HEK293 (cell line): ENCODE measurements around the gene NEXN.

Experiments used
- CTCF ChIA-PET: fragments of 350-600 bp; formaldehyde crosslinking; extraction: SDS; loops from one replicate; lab custom pipeline; 2021; ENCODE audit warnings: antibody characterized with exemption; lab: Yijun Ruan, JAX
- POLR2A ChIA-PET: fragments of 300-600 bp; formaldehyde crosslinking; extraction: SDS; loops from one replicate; lab custom pipeline; 2020; ENCODE audit warnings: antibody characterized with exemption, inconsistent platforms; lab: Yijun Ruan, JAX
- H3K27ac ChIP-seq: fragments of 200-500 bp; sonication (Bioruptor generic); 2 replicates; pipeline ENCODE4 v1.5.1; 2014; ENCODE audit warnings: low read depth, low read length, control low read depth, inconsistent platforms; ENCODE audit errors: extremely low read depth
- H3K36me3 ChIP-seq, 2 experiments: fragments of 200-500 bp in 1 of 2; sonication (Bioruptor generic) in 1 of 2; 1 replicate in 1 of 2; 2 replicates in 1 of 2; pipeline ENCODE4 v1.5.1; 2014 to 2017; ENCODE audit warnings: inconsistent platforms in 2 of 2, low read length in 2 of 2; ENCODE audit not compliant: control insufficient read depth in 2 of 2, insufficient read depth in 1 of 2
- H3K4me1 ChIP-seq: fragments of 200-500 bp; sonication (Bioruptor generic); 2 replicates; pipeline ENCODE4 v1.5.1; 2014; ENCODE audit warnings: mild to moderate bottlenecking, low read length, inconsistent platforms; ENCODE audit not compliant: control insufficient read depth, insufficient read depth
- H3K4me3 ChIP-seq: 2 replicates; pipeline ENCODE4 v1.5.1; 2011; ENCODE audit warnings: low read depth, mild to moderate bottlenecking, control low read depth, low read length, moderate library complexity
- H3K9me3 ChIP-seq: fragments of 200-500 bp; sonication (Bioruptor generic); 2 replicates; pipeline ENCODE4 v1.5.1; 2014; ENCODE audit warnings: low read depth, low read length, inconsistent platforms; ENCODE audit not compliant: control insufficient read depth, insufficient read depth
- GLI2 ChIP-seq: fragments of 450-650 bp; formaldehyde crosslinking; IDR thresholded peaks from 2 replicates; pipeline ENCODE4; 2017; ENCODE audit warnings: missing biosample characterization, missing genetic modification characterization, low read depth, borderline replicate concordance
- HOXC10 ChIP-seq: sonication (generic); formaldehyde crosslinking; IDR thresholded peaks from 2 replicates; pipeline ENCODE4 v1.8.1; 2023; ENCODE audit warnings: mild to moderate bottlenecking, missing genetic modification reagents
- ZBTB10 ChIP-seq: fragments of 450-650 bp; formaldehyde crosslinking; IDR thresholded peaks from 2 replicates; pipeline ENCODE4 v1.5.1; 2016; ENCODE audit warnings: missing biosample characterization, missing genetic modification characterization
- ZBTB11 ChIP-seq: fragments of 450-650 bp; formaldehyde crosslinking; conservative IDR thresholded peaks from 2 replicates; pipeline ENCODE4 v1.5.1; 2016; ENCODE audit warnings: low read depth, missing biosample characterization, missing genetic modification characterization
- ZFP37 ChIP-seq: fragments of 450-650 bp; formaldehyde crosslinking; IDR thresholded peaks from 2 replicates; pipeline ENCODE4 v1.5.1; 2016; ENCODE audit warnings: missing biosample characterization, missing genetic modification characterization
- ZNF155 ChIP-seq: fragments of 450-650 bp; formaldehyde crosslinking; IDR thresholded peaks from 2 replicates; pipeline ENCODE4 v1.5.1; 2016; ENCODE audit warnings: missing biosample characterization, missing genetic modification characterization
- ZNF324 ChIP-seq: fragments of 450-650 bp; formaldehyde crosslinking; IDR thresholded peaks from 2 replicates; pipeline ENCODE4 v1.5.1; 2016; ENCODE audit warnings: missing biosample characterization, missing genetic modification characterization
- ZNF621 ChIP-seq: fragments of 450-650 bp; formaldehyde crosslinking; IDR thresholded peaks from 2 replicates; pipeline ENCODE4 v1.5.1; 2017; ENCODE audit warnings: missing biosample characterization, missing genetic modification characterization
- ZNF629 ChIP-seq: fragments of 450-650 bp; formaldehyde crosslinking; IDR thresholded peaks from 2 replicates; pipeline ENCODE4 v1.5.1; 2017; ENCODE audit warnings: missing biosample characterization, missing genetic modification characterization
- ZNF777 ChIP-seq: fragments of 450-650 bp; formaldehyde crosslinking; IDR thresholded peaks from 2 replicates; pipeline ENCODE4 v1.5.1; 2017; ENCODE audit warnings: missing biosample characterization, missing genetic modification characterization, borderline replicate concordance
- TF ChIP-seq, protein P1 (sequence below): fragments of 450-650 bp; formaldehyde crosslinking; IDR thresholded peaks from 2 replicates; pipeline ENCODE4 v1.5.1; 2016; ENCODE audit warnings: missing biosample characterization, missing genetic modification characterization
- TF ChIP-seq, protein P2 (sequence below): fragments of 450-650 bp; formaldehyde crosslinking; IDR thresholded peaks from 2 replicates; pipeline ENCODE4 v1.5.1; 2016; ENCODE audit warnings: missing biosample characterization, missing genetic modification characterization
- TF ChIP-seq, protein P3 (sequence below): fragments of 450-650 bp; formaldehyde crosslinking; IDR thresholded peaks from 2 replicates; pipeline ENCODE4 v1.5.1; 2016; ENCODE audit warnings: missing biosample characterization, missing genetic modification characterization
- TF ChIP-seq, protein P4 (sequence below): fragments of 450-650 bp; formaldehyde crosslinking; IDR thresholded peaks from 2 replicates; pipeline ENCODE4 v1.5.1; 2016; ENCODE audit warnings: missing biosample characterization, missing genetic modification characterization
- TF ChIP-seq, protein P5 (sequence below): fragments of 450-650 bp; formaldehyde crosslinking; IDR thresholded peaks from 2 replicates; pipeline ENCODE4 v1.5.1; 2016; ENCODE audit warnings: missing biosample characterization, missing genetic modification characterization

Gene NEXN

GRCh38 chr1:77984629-77985028 lies 96.2 kb downstream of the NEXN start:
- H3K36me3 ChIP-seq, result peaks cover 0 to 13% of the 10 kb centered on the region in 2 experiments; a peak in 2 of 3 replicates
- H3K27ac ChIP-seq, result no peak overlapping the region
- ChIA-PET POLR2A (no interaction called here), CTCF (no interaction called here)
- no peak overlapping the region for H3K4me3 ChIP-seq
- H3K9me3 ChIP-seq, result no peaks in the 10 kb centered on the region
- TF ChIP-seq, protein P1, sequence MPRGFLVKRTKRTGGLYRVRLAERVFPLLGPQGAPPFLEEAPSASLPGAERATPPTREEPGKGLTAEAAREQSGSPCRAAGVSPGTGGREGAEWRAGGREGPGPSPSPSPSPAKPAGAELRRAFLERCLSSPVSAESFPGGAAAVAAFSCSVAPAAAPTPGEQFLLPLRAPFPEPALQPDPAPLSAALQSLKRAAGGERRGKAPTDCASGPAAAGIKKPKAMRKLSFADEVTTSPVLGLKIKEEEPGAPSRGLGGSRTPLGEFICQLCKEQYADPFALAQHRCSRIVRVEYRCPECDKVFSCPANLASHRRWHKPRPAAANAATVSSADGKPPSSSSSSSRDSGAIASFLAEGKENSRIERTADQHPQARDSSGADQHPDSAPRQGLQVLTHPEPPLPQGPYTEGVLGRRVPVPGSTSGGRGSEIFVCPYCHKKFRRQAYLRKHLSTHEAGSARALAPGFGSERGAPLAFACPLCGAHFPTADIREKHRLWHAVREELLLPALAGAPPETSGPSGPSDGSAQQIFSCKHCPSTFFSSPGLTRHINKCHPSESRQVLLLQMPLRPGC, result no peak
- TF ChIP-seq ZBTB10 (no peak), ZNF629 (tag by site-specific recombination) (no peak), ZFP37 (tag by site-specific recombination) (no peak), ZNF777 (tag by site-specific recombination) (no peak), HOXC10 (CRISPR knock-in tag) (no peak), GLI2 (tag by site-specific recombination) (no peak), ZNF155 (tag by site-specific recombination) (no peak)
- TF ChIP-seq, protein P2, sequence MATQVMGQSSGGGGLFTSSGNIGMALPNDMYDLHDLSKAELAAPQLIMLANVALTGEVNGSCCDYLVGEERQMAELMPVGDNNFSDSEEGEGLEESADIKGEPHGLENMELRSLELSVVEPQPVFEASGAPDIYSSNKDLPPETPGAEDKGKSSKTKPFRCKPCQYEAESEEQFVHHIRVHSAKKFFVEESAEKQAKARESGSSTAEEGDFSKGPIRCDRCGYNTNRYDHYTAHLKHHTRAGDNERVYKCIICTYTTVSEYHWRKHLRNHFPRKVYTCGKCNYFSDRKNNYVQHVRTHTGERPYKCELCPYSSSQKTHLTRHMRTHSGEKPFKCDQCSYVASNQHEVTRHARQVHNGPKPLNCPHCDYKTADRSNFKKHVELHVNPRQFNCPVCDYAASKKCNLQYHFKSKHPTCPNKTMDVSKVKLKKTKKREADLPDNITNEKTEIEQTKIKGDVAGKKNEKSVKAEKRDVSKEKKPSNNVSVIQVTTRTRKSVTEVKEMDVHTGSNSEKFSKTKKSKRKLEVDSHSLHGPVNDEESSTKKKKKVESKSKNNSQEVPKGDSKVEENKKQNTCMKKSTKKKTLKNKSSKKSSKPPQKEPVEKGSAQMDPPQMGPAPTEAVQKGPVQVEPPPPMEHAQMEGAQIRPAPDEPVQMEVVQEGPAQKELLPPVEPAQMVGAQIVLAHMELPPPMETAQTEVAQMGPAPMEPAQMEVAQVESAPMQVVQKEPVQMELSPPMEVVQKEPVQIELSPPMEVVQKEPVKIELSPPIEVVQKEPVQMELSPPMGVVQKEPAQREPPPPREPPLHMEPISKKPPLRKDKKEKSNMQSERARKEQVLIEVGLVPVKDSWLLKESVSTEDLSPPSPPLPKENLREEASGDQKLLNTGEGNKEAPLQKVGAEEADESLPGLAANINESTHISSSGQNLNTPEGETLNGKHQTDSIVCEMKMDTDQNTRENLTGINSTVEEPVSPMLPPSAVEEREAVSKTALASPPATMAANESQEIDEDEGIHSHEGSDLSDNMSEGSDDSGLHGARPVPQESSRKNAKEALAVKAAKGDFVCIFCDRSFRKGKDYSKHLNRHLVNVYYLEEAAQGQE (tag by site-specific recombination), result no peak
- TF ChIP-seq, protein P3, sequence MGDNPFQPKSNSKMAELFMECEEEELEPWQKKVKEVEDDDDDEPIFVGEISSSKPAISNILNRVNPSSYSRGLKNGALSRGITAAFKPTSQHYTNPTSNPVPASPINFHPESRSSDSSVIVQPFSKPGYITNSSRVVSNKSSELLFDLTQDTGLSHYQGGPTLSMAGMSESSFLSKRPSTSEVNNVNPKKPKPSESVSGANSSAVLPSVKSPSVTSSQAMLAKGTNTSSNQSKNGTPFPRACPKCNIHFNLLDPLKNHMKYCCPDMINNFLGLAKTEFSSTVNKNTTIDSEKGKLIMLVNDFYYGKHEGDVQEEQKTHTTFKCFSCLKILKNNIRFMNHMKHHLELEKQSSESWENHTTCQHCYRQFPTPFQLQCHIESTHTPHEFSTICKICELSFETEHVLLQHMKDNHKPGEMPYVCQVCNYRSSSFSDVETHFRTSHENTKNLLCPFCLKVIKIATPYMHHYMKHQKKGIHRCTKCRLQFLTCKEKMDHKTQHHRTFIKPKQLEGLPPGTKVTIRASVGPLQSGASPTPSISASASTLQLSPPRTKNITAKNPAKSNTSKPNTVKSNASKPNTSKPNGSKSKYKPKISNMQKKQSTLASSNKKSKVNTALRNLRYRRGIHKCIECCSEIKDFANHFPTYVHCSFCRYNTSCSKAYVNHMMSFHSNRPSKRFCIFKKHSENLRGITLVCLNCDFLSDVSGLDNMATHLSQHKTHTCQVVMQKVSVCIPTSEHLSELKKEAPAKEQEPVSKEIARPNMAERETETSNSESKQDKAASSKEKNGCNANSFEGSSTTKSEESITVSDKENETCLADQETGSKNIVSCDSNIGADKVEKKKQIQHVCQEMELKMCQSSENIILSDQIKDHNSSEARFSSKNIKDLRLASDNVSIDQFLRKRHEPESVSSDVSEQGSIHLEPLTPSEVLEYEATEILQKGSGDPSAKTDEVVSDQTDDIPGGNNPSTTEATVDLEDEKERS, result no peak
- TF ChIP-seq, protein P4, sequence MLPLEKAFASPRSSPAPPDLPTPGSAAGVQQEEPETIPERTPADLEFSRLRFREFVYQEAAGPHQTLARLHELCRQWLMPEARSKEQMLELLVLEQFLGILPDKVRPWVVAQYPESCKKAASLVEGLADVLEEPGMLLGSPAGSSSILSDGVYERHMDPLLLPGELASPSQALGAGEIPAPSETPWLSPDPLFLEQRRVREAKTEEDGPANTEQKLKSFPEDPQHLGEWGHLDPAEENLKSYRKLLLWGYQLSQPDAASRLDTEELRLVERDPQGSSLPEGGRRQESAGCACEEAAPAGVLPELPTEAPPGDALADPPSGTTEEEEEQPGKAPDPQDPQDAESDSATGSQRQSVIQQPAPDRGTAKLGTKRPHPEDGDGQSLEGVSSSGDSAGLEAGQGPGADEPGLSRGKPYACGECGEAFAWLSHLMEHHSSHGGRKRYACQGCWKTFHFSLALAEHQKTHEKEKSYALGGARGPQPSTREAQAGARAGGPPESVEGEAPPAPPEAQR, result no peak
- no peaks in the 10 kb centered on the region; the same call in 1 of the 2 replicates for H3K4me1 ChIP-seq

DNA sequence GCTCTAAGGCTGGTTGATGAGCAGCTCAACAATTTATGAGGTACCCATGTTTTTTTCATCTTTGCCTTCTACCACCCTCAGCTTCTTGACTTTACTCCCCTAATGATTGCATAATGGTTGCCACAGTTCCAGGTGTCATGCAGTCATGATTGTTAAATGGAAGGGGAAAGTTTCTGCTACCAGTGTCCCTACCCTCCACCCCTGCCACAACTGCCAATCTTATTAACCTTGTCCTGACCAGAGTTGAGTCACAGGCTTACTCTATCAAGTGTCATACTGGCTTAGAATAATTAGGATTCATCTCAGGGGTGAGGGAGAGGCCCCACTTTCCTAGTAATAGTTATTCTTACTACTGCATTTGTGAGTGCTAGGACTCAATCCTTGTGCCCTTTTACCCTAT lies 98.4 kb downstream of the NEXN start:
- Histone ChIP-seq H3K27ac (no peak overlapping the region), H3K4me3 (no peak overlapping the region), H3K36me3 (peaks cover 0 to 9% of the 10 kb centered on the region in 2 experiments; a peak in 2 of 3 replicates), H3K9me3 (no peaks in the 10 kb centered on the region), H3K4me1 (no peaks in the 10 kb centered on the region; the same call in 1 of the 2 replicates)
- CTCF ChIA-PET, result interaction anchor here (0.7 kb wide), 1 partner anchor 128 kb away, joined by 3 read pairs; no protein-coding TSS in a partner anchor
- POLR2A ChIA-PET, result no interaction called here
- TF ChIP-seq, protein P4, result no peak
- no peak for TF ChIP-seq ZNF324 (tag by site-specific recombination)
- TF ChIP-seq, protein P5, sequence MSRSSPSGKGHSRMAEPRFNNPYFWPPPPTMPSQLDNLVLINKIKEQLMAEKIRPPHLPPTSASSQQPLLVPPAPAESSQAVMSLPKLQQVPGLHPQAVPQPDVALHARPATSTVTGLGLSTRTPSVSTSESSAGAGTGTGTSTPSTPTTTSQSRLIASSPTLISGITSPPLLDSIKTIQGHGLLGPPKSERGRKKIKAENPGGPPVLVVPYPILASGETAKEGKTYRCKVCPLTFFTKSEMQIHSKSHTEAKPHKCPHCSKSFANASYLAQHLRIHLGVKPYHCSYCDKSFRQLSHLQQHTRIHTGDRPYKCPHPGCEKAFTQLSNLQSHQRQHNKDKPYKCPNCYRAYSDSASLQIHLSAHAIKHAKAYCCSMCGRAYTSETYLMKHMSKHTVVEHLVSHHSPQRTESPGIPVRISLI (tag by site-specific recombination), result no peak
- TF ChIP-seq ZNF621, result no peak
- TF ChIP-seq ZBTB11 (tag by site-specific recombination), result no peak
